HG02571 (cell line): Measurements from ENCODE around the gene ABO.
"Not testable (repeated sequence)": the region's sequence is repeated elsewhere in the genome, so short reads cannot be mapped to it uniquely, and the experiment has no call there.

Experiments used
- ATAC-seq: cut with Tn5 transposase; IDR thresholded peaks from one replicate; pipeline ENCODE4 v1.9.1; 2021; ENCODE audit warnings: mild to moderate bottlenecking, moderate library complexity; ENCODE audit not compliant: unreplicated experiment

ABO gene

GRCh38 chr9:133275105-133276000 is at the start of gene ABO:
Gene ABO, minus strand, starts transcription at chr9:133275201.
- ATAC-seq = no peak

DNA sequence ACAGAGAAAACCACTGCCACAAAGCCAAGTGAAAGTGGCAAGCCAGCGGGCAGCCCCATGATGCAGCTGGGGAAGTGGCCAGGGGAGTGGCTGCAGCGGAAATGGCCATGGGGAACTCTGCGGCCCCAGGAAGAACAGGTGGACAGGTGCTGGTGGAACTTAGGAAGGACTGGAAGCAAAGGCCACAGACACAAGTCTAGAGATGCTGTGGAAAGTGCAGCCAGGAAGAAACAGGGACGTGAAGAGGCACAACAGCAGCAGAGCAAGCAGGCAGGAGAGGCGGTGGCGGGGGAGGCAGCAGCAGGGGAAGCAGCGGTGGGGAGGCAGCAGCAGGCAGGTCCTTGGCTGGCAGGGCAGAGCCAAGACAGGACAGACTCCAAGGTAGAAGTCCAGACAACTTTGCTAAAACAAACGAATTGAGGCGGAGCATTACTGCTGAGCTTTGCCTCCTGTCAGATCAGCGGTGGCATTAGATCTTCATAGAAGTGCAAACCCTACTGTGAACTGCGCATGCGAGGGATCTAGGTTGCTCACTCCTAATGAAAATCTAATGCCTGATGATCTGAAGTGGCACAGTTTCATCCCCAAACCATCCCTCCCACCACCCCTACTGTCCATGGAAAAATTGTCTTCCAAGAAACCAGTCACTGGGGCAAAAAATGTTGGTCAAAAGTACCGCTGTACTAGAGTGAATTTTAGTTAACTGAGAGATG is 49.1 kb upstream of the ABO start:
- no peak for ATAC-seq

- ATAC-seq = no peak
Measured at GRCh38 chr9:133323211-133323610, 48.2 kb upstream of the ABO start.

DNA sequence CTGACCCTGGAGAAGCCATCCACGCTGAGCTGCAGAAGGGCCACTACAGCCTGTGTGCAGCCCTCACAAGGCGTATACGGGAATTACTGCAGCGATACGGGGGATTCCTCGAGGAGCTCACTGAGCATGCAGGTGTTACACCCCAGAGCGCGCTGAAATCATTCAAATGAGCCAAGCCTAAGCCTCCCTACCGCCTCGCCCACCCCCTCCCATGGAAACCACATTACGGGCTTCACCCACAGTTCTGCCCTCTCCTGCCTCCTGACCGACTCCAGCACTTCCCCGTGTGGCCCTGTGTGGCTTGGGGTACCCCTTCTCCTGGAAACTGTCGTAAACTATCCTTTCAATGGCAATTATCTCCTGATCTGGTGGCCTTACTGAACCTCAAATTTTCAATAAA is 47.7 kb upstream of the ABO start:
- ATAC-seq = no peak

- ATAC-seq = no peak
Measured at GRCh38 chr9:133321411-133321935, 46.5 kb upstream of the ABO start.

GRCh38 chr9:133320421-133320881 is 45.5 kb upstream of the ABO start:
- ATAC-seq = no peak

- ATAC-seq = not testable (repeated sequence)
Measured at GRCh38 chr9:133317551-133317950, 42.5 kb upstream of the ABO start.

DNA sequence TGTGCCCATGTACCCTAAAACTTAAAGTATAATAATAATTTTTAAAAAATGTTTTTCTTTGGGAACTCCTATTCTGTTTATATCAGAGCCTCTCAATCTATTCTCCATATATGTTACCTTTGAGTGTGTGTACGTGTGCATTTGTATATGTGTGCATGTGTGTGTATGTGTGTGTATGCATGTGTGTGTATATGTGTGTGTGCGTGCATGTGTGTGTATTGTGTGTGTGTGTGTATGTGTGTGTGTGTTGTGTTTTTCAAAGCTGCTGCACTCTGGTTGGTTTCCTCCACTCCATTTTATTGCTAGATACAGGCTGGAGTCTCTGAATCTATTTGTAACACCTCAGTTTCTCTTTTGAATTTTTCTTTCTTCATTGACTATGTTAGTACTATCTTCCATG is 41.0 kb upstream of the ABO start:
- ATAC-seq = no peak

DNA sequence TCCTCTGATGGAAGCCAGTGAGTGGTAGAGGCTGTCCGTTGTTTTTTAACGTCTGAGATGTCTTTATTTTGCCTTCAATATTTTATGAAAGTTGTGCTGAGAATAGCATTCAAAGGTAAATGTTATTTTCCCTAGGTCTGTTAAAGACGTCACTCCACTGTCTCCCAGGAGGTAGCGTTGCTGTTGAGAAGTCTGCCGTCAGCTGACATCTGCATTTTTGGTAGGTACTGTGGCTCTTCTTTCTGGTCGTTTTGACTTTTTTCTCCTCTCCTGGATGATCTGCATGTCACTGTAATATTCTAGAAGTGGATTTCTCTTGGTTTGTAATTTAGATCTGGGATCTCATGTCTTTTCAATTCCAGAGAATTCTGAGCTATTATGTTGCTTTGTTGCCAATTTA is 34.6 kb upstream of the ABO start:
- no peak for ATAC-seq

- no peak for ATAC-seq
Measured at GRCh38 chr9:133307301-133307700, 32.3 kb upstream of the ABO start.

GRCh38 chr9:133306242-133307204 is 31.5 kb upstream of the ABO start:
- no peak for ATAC-seq

GRCh38 chr9:133305731-133306130 is 30.7 kb upstream of the ABO start:
- ATAC-seq = no peak

DNA sequence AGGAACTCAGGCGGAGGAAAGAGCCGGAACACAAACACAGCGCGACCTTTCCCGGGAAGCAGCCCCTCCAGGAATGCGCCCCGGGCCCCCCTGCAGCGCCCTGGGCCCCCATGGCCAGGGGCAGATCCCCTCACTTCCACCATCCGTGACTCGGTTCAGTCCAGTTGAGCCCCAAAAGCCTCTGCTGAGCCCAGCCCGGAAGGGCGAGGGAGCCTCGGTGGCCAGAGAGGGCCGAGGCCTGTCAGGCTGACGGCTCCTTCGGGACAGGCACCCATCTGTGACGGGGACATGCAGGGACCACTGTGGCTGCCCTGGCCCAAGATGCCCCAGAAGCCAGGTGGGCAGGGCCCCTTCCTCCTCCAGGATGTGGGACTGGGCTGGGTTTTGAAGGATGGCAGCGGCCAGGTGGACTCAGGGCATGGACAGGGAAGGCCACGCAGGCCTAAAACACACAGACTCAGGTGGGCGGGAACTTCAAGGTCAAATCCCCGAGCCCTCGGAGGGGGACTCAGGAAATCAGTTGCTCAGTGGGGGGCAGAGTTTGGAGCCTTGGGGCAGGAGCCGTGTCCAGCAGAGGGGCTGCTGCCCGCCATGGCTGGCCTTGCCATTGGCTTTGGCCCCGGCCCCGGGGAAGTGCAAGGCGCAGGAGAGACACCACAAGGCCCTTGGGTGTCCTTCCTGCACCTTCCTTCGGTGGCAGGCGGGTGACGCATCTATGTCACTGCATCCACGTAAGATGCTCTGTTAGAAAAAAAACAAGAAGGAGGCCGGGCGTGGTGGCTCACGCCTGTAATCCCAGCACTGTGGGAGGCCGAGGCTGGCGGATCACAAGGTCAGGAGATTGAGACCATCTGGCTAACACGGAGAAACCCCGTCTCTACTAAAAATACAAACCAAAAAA is 29.7 kb upstream of the ABO start:
- no peak for ATAC-seq

GRCh38 chr9:133304158-133304470 is 29.1 kb upstream of the ABO start:
- ATAC-seq = no peak

DNA sequence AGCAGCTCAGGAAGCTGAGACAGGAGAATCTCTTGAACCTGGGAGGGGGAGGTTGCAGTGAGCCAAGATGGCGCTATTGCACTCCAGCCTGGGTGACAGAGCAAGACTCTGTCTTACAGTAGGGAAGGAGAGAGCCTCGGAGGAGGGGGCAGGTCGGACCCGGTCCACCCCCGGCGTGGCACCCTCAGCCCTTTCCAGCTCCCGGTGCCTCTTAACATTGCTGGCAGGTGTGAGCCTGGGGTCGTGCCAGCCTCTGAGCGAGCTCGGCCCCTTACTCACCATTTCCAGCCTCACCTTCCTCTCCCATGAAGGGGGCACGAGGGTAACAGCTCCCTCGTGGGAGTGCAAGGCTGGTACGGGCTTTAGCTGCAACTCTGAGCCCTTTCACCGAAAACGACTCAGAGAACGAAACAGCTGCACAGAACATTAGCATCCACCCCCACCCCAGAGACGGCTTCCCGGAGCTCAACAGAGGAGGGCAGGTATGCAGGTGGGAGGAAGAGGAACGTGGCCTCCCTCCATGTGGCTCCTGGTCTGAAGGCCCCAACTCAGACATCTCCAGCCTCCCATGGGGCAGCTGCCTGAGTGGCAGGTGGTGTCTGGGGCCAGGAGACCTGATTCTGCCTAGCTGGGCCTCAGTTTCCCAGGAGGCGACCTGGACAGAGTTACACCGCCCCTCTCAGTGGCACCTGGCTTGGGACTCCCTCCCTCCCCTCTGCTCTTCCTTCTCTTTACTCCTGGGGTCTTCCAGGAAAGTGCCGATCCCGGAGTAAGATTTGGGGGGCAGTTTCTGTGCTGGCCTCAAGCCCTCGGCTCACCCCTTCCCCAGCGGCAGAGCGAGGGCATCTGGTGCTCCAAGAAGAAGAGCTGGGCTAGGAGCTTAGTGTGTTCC is 28.5 kb upstream of the ABO start:
- ATAC-seq = no peak

DNA sequence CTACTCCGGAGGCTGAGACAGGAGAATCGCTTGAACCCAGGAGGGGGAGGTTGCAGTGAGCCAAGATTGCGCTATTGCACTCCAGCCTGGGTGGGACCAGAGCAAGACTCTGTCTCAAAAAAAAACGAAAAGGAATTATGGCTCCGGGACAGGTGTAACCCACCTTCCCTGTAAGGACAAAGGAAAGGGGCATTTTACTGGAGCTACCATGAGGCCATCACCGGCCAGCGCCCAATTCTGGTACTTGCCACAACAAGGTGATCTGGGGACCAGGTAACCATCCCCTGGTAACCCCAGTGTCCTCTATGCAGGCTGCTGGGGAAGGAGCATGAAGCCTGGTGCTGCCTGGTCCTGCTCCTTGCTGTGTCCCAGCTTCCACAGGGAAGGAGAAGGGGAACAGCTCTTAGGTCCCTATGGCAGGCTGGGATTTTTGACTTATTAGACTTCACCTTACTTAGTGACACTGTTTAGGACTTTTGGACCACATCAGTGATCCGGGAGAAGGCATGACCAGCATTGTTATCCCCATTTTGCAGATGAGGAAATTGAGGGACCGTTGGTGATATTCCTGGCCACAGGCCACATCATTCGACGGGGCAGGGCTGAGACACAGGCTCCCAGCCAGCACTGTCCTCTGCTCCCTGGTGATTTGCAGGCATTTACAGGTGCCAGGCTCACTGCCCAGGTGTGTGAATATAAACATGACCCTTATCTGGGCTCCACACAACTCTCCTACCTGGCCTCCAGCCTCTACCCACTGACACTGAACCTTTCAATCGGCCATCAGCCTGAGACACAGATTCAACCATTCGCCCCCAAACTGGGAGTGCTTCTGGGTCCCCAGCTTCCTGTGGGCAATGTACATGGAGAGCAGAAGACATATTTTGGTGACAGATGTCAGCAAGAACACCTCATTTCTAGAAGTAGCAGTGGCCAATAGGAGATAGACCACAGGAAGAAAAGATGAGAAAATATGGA is 26.5 kb upstream of the ABO start:
- no peak for ATAC-seq

- ATAC-seq = not testable (repeated sequence)
Measured at GRCh38 chr9:133299996-133300395, 25.0 kb upstream of the ABO start.

DNA sequence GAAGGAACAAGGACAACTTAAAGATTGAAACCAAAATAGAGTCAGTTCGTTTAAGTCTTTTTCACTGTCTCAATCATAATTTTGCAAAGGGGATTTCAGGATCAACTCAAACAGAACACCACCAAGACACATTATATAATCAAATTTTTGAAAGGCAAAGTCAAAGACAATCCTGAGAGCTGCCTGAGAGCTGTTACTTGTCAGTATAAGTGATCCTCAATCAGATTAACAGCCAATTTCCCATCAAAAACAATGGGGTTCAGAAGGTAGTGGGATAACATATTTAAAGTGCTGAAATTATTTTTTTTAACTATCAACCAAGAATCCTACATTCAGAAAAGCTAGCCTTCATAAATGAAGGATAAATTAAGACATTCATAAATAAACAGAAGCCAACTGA is 19.3 kb upstream of the ABO start:
- ATAC-seq = no peak
